Transverse colon (tissue), 4 donors: ENCODE data around the gene UMODL1.

Source experiments
- EP300 ChIP-seq: sonication (generic); formaldehyde crosslinking; IDR thresholded peaks from one replicate; pipeline ENCODE4 v1.6.1; 2017; ENCODE audit warnings: antibody characterized with exemption, low read depth
- POLR2A ChIP-seq: fragments of 450-650 bp; IDR thresholded peaks from one replicate; pipeline ENCODE4 v1.6.1; 2016; ENCODE audit warnings: antibody characterized with exemption, mild to moderate bottlenecking, moderate library complexity
- POLR2AphosphoS5 ChIP-seq, 3 donors: sonication (generic); formaldehyde crosslinking; IDR thresholded peaks; one replicate each; pipeline ENCODE4 v1.6.1; 2016; ENCODE audit warnings: antibody characterized with exemption in 3 of 3
- TF ChIP-seq, protein P1 (sequence below), 5 experiments: fragments of 200-600 bp in 3 of 5; fragments of 450-650 bp in 2 of 5; sonication (generic) in 3 of 5; IDR thresholded peaks; 1 replicate in 2 of 5; 2 replicates in 3 of 5; pipeline ENCODE4 v1.5.1; 2016 to 2017; ENCODE audit warnings: antibody characterized with exemption in 5 of 5, inconsistent platforms in 3 of 5, mild to moderate bottlenecking in 2 of 5, moderate library complexity in 1 of 5

DNA sequence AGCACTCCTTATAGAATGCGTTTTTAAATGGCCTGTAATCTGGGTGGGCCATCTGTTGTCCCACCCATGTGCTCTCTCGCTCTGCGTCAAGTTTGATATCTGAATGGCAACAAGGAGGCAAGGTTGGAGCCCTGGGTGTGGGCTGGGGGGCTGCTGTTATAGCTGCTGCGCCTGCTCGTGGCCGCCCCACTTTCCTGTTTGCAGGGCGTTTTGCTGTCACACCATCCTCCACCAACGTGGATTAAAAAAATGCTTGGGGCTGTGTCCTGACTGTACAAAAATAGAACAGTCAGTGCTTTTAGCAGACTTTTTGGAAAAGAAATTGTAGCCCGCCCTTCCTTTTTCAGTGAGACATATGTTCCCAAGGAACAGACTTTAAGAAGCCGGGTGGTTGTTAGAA lies 25.4 kb downstream of the UMODL1 start:
- TF ChIP-seq POLR2A (no peak), POLR2AphosphoS5 (IDR thresholded peaks at IDR 0.05) (no peak), EP300 (no peak)
- TF ChIP-seq, protein P1, sequence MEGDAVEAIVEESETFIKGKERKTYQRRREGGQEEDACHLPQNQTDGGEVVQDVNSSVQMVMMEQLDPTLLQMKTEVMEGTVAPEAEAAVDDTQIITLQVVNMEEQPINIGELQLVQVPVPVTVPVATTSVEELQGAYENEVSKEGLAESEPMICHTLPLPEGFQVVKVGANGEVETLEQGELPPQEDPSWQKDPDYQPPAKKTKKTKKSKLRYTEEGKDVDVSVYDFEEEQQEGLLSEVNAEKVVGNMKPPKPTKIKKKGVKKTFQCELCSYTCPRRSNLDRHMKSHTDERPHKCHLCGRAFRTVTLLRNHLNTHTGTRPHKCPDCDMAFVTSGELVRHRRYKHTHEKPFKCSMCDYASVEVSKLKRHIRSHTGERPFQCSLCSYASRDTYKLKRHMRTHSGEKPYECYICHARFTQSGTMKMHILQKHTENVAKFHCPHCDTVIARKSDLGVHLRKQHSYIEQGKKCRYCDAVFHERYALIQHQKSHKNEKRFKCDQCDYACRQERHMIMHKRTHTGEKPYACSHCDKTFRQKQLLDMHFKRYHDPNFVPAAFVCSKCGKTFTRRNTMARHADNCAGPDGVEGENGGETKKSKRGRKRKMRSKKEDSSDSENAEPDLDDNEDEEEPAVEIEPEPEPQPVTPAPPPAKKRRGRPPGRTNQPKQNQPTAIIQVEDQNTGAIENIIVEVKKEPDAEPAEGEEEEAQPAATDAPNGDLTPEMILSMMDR (IDR thresholded peaks at IDR 0.05) = no peak
